Dermis microvascular lymphatic vessel endothelial cell (primary cell): Measurements from ENCODE around the gene ARHGAP29. TPM values are rescaled to one million over a fixed set of nuclear protein-coding genes. Genes with fewer than 3 reads are reported as not detected.

Source experiments
- DNase-seq, 2 donors: peaks; one replicate each; pipeline versions ENCODE4 v3.0.0 to v3.0.0-alpha.2; 2010; ENCODE audit warnings: low read depth in 2 of 2
- total RNA-seq: library from RNA; depleted of rRNA; stranded (reverse); fragments of >200 nt; gene quantifications from 2 replicates; pipeline ENCODE4 v1.2.1, GENCODE V29; 2014

ARHGAP29 gene
- total RNA-seq, 1 donor from 2014 or later, result 171 TPM

DNA sequence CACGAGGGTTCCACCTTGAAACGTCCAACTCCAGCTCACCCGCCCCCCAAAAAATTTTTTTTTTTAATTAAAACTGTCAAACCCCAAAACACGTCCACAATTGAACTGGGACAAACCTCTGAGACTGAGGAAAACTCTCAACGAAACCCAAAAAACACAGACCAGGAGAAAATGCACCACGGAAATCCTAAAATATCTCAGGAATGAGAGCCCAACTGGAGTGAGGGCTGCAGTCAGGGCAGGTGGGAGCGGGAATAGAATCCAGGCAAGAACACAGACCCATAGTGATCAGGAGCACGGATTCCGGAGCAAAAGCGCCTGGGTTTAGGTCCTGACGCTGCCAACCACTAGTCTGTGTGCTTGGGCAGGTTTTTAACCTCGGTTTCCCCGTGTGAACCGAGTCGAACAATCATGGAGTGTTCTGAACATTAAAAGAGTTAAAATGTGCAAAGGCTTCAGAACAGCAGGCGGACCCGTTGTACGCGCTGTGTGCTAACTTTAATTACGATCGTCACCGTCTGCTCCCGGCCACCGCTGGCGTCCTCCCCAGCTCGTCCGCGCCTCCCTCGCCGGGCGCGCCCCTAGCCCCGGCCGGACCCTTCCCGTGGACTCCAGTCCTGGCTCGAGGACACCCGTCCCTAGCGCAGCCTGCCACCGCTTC is 624 bp downstream of the ARHGAP29 start:
- peak in 1 of 2 donors; percentile 57 for DNase-seq

DNA sequence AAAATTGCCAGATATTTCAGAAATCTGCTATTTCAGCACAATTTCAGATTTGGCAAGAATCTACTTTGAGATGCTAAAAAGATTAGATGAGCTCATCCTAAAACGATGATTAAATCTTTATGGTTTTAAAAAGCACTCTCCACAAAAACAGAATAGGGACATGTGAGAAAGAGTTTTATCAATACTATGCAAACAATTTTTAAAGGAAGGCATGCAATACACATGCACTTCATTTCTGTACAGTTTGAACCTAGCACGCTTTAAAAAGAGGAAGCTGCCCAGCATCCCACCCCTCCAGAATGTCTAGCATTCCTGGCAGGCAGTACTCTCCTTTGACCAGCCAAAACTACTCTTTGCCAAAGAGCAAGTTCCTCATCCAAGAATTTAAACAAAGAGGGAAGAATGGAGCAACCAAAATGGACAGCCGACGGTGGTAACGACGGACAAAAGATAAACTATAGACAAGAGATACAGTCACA is 1.3 kb downstream of the ARHGAP29 start:
- DNase-seq, result no peak

DNA sequence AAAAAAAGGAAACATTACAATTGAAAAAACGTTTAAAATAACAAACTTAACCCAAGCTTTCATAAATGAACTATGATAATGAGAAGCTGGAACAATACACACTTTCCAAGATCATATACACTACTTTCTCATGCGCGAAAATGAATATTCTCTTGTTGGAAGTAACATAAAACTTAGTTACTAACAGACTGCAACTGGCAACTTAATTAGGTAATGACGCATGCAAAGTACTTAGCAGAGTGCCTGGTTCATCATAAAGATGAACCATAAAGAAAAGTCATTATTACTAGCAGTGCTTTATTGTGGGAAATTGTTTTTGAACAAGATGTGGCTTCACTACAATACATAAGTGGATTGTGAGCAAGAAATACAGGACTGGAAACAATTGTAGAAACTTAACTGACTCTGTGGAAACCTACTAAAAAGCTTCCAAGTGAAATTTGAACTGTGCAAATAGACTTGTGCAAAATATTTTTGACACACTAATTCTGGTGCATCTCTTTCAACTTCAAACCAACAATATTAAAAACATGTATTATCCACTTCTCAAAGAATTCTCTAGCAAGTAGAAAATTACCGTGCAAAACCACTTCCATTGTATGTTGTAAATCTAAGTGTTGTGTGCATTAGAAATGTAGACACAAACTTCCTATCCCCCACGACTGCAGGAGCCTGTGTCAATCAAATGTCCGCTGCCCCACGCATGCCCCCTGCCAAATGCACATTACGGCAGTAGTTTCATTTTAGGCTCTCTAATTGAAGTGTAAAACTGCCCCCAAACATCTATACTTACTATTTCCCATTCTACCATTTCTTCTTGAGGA is 2.0 kb downstream of the ARHGAP29 start:
- DNase-seq, result peak; percentile 47 to 62

DNA sequence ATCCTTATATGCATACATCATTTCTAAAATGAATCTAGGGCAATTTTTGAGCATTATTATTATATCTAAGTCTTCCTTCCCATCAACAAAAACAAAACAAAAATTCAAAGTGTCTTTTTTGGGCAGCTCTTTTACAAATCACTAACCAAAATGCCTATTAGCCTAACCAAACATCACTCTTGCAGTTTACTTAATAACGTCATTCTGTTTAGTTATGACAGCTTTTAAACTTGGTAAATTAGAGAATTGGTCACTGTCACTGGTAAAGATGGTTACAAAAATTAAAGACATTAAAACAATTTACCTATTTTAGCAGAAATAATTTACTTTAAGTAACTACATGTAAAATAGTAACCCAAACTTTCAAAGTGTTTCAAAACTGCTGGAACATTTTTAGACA is 2.8 kb downstream of the ARHGAP29 start:
- DNase-seq, result no peak

DNA sequence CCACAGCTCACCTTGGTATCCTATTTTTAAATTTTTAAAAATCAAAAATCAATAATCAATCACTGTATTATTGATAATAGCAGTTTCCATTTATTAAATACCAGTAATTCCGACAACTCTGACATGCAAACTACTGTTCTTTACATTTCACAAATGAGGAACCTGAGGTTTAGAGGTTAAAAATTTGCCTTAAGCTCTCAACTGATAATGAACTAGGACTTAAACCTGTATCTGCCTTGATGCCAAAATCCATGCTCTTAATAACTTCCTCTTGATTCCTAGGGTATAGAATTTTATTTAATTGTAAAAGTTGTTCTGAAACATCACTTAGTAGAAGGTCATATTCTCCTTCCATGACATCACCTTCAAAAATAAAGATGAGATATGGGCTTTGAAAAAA is 5.6 kb downstream of the ARHGAP29 start:
- DNase-seq, result no peak

DNA sequence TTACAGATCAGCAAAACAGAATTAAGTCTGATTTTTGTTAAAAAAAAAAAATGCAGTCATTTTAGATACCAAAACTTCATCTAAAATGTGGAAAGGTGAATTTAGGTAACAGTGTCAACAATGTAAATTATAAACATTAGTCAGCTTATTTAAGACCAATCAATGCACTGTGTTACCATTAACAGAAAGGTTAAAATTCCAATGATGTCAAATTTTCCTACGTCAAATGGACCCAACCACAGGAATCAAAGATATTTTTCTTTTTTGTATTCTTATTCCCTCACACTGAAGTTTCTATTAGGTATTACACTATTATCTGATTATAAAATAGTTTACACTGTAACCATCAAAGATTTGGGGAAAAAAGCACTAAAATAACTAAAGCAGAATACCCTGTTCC is 6.5 kb downstream of the ARHGAP29 start:
- DNase-seq, result no peak

DNA sequence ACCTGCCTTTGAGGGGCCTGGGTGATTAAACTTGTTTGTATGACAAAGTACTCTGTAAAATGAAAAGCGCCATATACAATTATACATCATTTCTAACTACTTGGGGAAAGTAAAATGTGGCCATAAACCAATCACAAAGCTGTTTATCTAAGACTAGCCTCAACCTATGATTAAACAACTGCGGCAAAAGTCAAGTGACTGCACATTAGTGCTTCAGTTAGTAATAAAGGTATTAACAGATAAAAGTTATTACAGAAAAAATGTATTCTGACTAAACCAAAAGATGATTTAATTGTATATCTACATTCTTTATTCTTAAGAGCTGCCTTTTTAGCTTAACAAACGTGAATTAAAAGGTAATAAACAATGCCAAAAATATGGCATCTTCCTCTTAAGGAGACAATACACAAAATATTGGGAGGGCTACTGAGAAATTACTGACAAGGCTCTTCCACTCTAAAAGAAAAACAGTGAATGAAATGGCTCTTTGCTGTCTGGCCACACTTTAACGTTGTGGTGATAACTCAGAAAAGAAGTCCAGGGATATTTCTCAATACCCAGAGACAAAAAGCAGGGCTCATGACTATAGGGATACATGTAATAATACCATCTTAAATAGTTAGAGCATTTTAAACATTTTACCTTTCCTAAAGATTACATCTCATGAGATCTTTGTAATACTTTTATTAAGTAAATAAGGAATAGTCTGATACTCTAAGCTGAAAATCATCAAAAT is 8.6 kb downstream of the ARHGAP29 start:
- no peak for DNase-seq

DNA sequence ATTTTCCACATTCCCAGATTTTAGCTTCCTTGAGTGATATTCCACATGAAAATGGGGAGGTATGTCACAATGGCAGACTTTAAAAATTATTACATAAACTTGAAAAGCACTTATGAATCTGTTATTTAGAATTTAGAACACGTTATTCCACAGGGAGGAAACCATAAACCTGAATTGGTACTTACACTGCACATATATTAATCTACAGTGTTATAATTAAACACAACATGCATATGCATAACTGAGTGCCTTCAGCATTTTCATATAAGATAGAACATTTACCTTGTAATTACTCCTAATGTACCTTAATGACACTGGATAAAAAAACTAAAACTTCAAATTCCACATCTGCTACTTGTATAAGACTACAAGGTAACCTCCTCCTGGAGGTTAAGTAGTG is 9.8 kb downstream of the ARHGAP29 start:
- DNase-seq, result no peak

DNA sequence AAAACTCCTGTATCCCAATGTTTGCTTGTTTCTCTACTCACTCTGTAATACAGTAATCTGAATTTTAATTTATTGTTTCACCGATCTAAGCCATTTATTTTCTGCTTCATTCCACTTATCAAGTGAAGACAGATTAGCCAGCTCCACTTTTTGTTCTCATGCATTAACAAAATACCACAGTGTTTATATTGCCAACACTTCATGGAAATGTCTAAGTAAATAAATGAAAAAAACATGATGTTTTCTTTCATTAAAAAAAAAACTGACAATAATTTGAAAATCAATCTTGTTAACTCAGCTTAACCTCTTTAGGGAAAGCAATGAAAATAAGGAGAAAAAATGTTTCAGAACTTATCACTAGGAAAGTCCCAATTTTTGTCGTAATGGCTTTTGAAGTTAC is 11.5 kb downstream of the ARHGAP29 start:
- DNase-seq, result no peak

DNA sequence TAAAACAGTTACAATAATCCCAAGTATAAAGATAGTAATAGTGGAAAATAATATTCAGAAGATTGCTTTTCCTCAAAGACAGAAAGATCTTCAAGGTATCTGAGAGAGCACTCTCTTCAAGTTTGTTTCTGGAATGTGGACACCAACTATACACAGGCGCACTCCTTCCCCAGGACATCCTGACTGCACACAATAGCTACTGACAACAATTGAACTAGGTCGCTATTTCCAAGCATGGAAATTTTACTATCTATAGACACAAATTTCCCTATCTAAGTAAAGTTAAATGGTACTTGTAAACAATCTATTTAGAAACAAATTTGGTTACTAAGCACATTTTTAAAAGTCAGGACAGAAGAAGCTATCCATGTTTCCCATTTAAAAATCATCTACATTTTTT is 19.1 kb downstream of the ARHGAP29 start:
- DNase-seq, result peak; percentile 74 to 77

DNA sequence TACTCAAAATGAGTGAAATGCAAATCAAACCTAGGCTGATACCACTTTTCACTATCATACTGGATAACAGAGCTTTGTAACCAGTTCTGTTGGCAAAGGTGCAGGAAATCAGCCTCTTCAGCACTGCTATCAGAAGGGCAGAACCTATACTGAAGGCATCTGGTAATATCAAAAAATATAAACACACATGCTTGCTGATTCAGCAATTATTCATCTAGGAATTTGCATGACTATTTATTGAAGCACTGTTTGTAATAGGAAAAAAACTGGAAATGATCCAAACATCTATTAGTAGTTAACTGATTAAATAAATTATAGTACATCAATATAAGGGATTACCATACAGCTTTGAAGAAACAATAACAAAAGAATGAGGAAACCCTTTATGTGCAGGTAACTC is 21.4 kb downstream of the ARHGAP29 start:
- no peak for DNase-seq

DNA sequence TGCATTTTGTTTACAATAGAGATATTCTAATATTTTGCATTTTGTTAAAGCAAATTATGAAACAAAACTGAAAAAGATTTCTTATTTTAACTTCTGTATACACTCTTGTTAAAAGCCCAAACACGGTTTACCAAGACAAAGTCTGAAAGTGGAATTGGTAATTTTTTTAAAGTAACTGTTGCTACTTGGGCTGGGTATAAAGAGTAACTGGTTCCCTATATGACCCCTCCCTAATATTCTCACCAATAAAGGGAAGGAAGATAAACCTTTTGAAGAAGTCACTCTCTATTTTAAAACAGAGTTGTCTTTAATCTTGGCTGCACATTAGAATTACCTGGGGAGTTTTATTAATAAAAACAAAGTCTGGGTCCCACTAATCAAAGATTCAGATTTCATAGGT is 27.4 kb downstream of the ARHGAP29 start:
- no peak for DNase-seq

DNA sequence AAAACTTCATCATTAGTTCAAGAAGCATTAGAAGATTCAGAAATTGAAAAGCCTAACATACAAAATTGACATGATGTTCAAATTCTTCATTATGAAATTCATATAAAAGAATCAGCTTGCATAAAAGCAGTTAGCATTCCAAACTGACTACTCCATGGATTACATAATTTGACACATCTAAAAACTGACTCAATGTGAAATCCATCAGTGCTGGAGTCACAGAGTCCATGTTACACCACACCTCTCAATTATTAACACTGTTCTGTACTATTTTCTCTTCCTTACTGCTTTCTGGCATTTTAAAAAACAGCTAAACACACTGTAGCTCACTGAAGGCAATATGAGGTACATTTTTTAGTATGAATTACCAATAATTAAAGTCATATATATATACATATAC is 28.0 kb downstream of the ARHGAP29 start:
- DNase-seq, result no peak

DNA sequence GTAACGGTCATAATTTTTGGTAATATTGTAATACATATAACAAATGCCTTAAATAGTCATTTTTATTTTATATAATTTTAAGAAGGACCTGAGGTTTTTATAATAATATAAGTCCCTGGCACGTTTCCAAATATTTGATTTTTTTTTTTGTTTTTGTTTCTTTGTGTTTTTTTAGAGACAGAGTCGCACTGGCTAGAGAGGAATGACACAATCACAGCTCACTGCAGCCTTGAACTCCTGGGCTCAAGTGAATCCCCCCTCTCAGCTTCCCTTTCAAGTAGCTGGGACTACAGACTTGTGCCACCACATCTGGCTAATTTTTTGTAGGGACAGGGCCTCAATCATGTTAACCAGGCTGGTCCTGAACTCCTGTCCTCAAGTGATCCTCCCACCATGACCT is 29.7 kb downstream of the ARHGAP29 start:
- DNase-seq, result peak in 1 of 2 donors; percentile 51

DNA sequence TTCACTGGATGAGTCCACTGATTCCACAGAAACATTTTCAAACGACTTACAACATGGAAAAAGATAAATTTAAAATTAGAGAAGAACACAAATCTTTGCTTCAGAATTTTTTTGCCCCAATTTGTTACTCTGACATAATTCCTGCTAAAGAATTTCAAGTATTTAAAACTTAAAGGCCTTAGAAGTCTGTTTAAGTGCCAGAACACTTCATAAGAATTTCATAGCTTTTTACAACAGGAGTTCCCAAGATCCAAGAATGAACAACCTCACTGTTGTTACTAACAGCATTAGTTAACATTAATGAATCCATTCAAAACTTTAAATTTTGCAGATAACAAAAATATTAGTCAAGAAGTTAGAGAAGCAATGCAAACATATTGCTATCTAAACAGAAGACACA is 31.7 kb downstream of the ARHGAP29 start:
- no peak for DNase-seq

DNA sequence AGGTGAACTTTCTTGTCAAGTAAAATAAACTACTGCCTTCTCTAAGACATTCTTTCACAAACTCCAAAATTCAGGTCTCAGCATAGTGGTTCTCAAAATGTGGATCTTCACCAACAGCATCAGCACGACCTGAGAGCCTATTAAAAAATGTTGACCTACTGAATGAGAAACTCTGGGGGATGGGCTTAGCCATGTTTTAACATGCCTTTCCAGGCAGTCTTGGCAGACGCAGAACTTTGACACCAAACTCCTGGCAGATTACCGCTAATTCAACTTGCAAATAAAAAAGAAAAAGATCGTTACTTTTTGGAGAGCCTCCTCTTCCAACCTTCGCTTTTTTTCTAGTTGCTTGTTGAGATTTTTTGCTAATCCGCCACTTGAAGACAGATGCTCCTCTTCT is 35.1 kb downstream of the ARHGAP29 start:
- no peak for DNase-seq

DNA sequence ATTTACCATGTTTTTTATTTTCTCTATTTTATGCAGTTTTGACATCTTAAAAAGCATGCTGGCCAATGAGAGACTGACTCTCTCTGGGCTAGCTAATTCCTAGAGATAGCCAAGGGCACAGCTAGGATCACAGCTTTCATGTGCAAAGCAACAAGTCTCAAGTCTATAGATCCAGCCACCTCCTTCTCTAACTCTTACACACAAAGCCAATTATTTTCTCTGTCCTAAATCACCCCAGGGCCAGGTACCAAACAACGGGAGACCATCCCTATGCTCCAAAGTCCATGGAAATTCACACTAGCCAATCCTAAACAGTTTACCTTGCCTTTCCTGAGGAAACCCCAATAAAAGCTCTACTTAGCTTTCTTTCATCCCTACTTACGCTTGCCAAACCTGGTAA is 38.0 kb downstream of the ARHGAP29 start:
- DNase-seq, result no peak

DNA sequence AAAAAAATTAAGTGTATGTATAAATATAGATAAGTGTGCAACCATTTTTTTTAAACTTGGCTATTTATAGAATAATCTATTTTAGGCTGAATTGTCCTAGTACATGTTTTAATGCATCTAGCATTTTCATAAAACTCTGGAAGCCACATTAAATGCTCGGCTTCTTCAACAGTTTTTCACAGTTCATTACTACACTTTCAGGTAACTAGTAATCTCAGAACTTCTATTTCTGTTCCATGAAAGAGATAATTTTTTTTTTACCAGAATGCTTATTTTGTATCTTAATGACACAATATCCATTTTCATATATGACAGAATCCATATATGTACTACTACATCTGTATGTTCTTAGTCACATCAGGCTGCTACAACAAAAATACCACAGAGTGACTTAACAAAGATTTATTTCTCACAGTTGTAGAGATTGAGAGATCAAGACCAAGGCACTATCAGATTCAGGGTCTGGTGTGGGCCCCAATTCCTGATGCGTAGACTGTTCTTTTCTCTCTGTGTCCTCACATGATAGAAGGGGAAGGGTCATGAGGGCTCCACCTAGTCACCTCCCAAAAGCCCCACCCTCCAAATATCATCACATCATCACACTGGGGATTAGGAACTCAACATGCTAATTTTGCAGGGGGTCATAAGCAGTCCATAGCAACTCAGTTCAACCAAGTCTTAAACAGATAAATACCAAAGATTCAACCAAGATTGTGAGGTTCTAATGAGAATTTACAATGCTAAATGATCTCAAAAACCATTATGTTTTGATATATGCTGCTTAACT is 43.1 kb downstream of the ARHGAP29 start:
- DNase-seq, result no peak

DNA sequence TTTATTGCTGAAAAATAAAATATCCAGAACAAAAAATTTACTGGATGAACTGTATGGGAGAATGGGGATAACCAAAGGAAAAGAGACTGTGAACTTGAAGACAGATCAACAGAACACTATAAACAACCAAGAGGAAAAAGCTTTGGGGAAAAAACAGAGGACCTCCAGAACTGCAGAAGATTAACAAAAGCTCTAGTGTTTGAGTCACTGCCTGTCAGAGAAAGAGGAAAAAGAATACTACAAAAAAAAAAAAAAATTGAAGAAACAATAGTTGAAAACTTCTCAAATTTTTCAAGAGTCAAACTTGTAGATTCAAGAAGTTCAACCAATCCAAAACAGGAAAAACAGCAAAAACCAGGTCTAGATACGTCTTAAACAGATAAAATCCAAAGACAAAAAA is 44.3 kb downstream of the ARHGAP29 start:
- peak in 1 of 2 donors; percentile 48 for DNase-seq

DNA sequence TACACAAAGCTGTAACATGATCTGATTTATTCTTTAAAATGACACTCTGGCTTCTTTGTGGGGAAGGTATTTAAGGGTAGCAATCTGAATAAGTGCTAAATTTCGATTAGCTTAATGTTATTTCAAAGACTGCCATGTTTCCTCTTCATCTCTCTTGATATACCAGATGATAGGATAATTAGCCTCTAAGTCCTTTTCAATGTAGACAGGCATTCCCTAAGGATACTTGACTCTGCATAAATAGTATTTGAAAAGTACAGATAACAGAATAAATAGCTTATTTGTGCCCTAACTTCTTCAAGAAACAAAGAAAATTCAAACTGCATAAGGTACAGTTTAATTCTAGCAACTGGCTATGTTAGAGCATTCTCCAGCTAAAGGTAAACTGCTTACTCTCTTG is 46.2 kb downstream of the ARHGAP29 start:
- DNase-seq, result no peak

DNA sequence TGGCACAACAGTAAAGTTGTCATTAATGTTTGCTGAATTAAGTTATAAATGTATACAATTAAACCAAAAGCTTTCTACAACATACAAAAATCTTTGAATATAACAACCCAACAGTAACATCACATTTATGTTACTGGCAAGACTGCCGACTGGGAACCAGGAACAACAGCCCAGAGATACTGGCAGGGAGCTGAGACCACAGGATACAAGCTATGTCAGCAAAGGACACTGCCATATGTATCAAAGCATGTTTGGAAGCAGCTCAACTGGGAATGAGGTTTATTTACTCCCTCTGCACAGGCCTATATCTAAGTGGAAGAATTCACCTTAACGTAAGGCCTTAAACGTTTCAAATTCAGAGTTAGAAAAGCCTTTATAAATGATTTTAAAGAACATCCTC is 50.4 kb downstream of the ARHGAP29 start:
- no peak for DNase-seq
